ENCODE data around the gene MRPS11.

DNA sequence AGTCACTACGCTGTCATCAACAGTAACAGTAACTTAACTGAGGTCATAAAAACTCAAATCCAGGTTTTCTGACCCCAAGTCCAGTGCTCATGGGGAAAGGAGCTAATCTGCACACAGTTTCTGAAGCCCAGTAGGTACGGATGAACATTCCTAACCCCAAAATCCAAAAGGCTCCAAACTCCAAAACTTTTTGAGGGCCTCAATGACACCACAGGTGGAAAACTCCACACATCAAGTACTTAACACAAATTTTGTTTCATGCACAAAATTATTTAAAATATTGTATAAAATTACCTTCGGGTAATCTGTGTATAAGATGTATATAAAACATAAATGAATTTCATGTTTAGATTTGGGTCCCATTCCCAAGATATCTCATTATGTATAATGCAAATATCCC is 10.8 kb upstream of the MRPS11 start:
- TF ChIP-seq POLR2A (IDR thresholded peaks at IDR 0.05), result no peak
- TF ChIP-seq, protein P1, sequence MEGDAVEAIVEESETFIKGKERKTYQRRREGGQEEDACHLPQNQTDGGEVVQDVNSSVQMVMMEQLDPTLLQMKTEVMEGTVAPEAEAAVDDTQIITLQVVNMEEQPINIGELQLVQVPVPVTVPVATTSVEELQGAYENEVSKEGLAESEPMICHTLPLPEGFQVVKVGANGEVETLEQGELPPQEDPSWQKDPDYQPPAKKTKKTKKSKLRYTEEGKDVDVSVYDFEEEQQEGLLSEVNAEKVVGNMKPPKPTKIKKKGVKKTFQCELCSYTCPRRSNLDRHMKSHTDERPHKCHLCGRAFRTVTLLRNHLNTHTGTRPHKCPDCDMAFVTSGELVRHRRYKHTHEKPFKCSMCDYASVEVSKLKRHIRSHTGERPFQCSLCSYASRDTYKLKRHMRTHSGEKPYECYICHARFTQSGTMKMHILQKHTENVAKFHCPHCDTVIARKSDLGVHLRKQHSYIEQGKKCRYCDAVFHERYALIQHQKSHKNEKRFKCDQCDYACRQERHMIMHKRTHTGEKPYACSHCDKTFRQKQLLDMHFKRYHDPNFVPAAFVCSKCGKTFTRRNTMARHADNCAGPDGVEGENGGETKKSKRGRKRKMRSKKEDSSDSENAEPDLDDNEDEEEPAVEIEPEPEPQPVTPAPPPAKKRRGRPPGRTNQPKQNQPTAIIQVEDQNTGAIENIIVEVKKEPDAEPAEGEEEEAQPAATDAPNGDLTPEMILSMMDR (IDR thresholded peaks at IDR 0.05), result no peak
- TF ChIP-seq POLR2AphosphoS5 (IDR thresholded peaks at IDR 0.05), result no peak
